GM19328 (cell line): ENCODE measurements around the gene INHA.

Experiments
- ATAC-seq: cut with Tn5 transposase; IDR thresholded peaks from one replicate; pipeline ENCODE4 v1.9.1; 2021; ENCODE audit warnings: mild to moderate bottlenecking, moderate library complexity; ENCODE audit not compliant: unreplicated experiment

INHA gene

DNA sequence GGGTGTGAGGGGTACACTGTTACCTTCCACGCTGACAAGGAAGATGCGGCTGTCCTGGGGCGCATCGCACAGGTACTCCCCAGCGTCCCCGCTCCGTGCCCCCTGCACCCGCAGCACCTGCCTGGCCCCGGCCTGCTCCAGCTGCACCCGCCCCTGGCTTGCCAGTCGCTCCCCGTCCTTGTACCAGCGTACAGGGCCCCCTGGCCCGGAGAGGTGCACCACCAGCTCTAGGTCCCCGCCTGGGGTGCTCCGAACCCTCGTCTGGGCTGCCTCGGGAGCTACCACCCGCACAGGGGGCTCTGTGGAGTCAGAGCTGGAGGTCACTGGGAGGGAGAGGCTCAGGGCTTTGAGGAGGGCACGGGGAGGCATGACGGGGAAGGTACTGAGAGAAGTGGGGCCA, 14.8 kb upstream of the INHA start:
- ATAC-seq, result no peak

DNA sequence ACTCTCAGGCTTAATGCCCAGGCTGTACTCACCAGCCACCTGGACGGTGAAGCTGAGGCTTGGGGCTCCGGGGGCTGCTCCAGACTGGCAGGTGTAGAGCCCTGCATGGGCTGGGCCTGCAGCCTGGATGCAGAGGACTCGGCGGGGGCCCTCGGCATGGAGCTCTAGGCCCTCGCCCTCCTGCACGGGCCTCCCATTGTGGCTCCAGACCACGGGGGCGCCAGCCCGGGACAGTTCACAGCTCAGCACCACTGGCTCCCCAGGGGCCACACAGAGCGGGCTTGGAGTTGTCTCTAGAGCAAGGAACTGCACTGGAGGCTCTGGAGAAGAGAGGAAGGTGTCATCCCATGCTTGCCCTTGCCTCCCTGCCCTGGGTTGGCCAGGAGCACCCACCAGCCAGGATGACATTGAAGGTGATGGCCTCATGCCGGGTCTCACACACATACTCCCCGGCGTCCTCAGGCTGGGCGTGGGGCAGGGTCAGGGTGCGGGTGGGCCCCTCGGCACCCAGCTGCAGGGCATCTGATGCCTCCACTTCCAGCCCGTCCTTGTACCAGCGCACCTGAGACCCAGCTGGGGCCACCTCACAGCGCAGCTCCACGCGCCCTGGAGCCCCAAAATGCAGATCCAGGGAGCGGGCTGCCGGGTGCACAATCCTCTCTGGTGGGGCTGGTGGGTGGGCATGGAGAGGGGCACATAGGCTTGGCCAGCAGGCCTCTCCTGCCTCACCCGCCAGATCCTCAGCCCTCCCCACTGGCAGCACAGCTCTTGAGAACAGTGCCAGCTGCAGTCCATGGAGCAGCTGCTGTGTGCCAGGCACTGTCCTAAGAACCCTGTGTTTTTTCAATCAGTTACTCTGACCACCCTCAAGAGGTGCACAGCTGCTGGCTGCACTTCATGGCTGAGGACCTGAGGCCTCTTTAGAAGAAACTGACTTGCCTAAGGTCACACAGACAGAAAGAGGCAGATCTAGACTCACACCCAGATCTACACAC, 14.0 kb upstream of the INHA start:
- ATAC-seq, result no peak

- no peak for ATAC-seq
Measured at GRCh38 chr2:219559156-219559915, 12.8 kb upstream of the INHA start.

DNA sequence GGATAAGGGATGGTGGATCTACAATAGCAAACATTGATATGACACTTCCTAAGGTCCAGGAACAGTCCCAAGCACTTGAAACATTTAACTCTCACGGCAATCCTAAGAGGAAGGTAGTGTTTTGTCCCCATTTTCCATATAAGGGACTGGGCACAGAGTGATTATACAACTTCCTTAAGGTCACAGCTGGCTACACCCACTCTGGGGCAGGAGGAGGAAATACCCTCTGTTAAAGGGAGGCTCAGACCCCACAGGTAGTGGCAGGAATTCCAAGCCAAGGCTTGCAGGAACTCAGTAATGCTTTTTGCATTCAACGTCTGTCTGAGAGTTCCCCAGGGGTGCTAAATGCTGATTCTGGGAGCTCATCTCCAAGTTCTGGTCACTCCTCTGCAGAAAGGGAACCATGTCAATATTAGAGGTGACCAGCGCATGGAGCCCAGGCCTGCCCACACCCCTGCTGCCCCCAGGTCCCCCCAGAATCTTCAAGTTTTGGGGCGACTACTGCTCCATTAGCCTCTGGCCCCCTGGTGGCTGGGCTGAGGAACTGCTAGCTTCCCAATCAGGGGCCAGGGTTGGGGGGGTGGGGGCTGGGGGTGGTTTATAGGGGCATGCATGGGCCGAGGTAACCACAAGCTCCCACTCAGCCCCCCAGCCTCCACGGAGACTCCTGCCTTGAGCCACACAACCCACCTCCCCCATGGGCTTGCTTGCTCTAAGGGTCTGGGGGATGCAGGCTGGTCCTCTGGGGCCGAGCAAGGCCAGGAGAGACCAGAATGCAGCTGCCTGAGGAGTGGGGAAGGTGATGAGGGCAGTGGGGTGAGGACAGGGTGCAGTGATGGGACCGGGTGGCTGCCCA, 11.8 kb upstream of the INHA start:
- ATAC-seq, result no peak

DNA sequence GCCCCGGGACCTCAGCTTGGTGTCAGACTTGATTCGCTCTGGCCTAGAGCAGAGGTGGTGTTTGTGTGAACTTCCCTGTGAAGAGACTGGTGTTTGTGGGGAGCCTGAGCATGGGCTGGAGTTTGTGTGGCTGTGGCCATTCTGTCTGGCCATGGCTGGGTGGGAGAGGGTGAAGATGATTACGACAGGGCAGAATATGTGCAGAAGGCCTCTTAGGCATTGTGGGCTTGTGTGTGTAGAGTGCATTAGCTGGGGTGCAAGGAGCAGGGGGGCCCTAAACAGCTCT, 11.3 kb upstream of the INHA start:
- ATAC-seq, result no peak

GRCh38 chr2:219561179-219562048, 10.7 kb upstream of the INHA start:
- ATAC-seq, result no peak

GRCh38 chr2:219562049-219563020, 9.8 kb upstream of the INHA start:
- no peak for ATAC-seq

DNA sequence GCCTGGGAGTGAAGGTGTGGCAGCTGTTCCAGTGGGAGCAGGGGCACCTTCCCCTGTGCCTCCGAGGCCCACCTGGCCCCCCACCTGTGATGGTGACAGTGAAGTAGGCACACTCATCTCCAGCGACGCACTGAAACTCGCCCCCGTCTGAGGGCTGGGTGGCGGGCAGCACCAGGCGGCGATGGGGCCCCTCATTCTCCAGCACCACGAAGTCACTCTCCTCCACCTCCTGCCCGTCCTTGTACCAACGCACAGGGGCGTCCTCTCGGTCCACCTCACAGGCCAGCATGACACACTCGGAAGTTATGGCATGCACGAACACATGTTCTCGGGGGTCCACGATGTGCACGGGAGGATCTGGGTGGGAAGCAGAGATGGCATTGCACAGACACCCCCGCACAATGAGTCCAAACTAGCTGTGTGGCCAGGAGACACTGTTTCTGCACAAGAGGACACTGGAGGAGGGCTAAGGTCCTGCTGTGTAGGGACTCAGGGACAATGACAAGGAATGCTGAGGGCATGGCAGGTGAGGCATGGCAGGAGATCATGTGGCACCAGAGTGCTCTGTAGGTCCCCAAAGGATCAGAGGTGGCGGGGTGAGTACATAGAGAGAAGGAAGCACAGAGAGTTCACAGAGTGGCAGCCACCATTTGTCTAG, 8.7 kb upstream of the INHA start:
- no peak for ATAC-seq

- no peak for ATAC-seq
Measured at GRCh38 chr2:219565130-219566080, 6.7 kb upstream of the INHA start.

DNA sequence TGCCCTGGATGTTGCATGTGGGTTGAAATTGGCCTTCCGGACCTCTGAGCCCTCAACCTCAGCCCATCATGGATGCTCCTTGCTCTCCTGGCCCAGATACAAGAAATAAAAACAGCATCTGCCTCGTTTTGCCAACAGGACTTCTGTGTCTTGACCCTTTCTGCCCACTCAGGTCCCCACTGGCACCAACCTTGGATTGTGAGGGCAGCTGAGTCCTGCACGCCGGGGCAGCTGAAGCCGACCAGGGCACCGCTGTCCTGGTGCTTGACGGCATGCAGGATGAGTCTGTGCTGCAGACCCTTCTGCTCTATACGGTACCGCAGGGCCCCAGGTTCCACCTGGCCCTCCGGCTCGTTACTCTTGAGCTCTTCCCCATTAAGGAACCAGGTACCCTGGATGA, 5.5 kb upstream of the INHA start:
- no peak for ATAC-seq

DNA sequence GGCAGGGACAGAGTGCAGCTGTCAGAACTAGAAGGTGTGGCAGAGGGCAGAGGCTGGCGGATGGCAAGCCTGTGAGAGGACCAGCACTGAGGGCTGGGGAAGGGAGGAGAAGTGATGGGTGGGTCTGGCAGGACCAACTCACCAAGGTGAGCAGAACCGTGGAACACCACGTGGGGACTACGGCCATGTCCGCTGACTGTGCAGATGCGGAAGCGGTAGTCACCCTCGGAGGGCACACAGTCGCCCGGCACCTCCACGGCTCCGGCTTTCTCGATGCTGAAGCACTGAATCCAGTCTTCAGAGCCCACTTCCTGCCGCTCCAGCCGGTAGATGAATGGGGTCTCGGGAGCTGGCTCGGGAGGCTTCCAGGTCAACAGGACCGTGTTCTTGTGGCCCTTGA, 5.0 kb upstream of the INHA start:
- no peak for ATAC-seq

DNA sequence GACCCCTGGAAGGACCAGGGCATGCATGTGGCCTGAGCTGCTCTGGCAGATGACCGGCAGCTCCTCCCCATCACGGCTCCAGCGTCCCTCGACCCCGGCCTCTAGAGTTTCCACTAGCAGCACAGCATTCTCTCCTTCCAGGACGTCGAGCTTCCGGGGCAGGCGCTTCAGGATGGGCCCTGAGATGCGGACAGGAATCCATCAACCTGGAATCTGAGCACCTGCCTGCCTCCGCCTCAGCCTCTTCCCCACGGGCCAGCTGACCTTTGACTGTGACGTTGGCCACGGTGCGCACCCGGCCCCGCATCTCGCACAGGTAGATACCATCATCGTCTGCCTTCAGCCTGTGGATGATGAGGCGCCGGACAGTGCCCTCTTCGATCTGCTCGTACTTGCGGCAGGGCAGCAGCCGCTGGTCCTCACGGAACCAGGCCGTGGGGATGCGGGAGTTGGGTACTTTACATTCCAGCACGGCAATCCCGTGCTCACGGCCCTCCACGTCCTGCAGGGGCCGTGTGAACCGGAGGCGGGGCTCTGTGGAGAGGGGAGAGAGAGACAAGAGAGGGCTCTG, 4.2 kb upstream of the INHA start:
- ATAC-seq, result no peak

DNA sequence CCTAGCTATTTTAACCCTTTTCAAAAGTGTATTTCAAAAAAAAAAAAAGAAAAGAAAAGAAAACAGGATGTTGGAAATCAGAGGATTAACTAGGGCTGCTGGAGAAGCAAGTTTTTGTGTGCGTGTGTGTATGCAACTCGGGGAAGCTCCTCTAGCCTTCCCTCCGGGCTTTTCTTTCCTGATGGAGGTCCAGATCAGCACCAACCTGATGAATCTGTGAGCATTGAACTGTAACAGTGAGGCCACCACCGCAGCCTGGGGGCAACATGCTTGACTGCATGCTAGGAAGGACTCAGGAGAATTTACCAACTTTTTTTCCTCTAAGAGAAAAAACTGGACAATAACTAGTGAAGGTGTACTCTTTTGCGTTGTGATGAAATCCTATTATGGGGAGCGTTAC, 3.1 kb upstream of the INHA start:
- no peak for ATAC-seq

DNA sequence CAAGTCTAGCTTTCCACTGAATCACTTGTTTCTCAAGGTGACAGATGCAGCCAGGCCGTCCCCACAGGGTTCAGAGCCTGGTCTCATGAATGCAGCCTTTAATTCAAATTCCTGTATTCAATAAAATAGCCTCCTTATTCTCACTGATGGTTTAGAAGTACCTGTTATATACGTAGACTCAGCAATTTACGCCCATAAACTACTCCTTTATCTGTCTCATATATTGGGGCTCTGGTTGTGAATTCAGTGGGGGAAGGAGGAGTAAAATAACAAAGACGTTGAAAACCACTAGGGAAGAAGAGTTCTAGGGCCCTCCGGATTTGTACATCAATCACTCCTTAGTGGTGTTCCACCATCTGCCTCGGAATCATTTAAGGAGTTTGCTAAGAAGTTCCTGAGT, 2.5 kb upstream of the INHA start:
- ATAC-seq, result no peak

- no peak for ATAC-seq
Measured at GRCh38 chr2:219570194-219570923, 1.8 kb upstream of the INHA start.

DNA sequence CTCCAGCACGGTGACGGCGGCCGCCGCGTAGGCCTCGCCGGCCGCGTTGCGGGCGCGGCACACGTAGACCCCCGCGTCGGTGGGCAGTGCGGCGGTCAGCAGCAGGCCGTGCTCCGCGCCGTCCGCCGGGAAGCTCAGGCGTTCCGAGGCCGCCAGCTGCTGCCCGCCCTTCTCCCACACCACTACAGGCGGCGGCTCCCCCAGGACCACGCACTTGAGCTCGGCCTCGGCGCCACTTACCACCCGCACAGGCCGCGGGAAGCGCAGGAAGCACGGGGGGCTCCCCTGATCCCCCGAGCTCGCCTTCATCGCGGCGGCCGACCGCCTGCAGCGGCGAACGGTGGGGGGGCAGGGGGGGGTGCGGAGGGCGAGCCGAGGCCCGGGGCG, 1.2 kb upstream of the INHA start:
- ATAC-seq, result no peak
